ENCODE data around the gene PSD.

PSD gene

DNA sequence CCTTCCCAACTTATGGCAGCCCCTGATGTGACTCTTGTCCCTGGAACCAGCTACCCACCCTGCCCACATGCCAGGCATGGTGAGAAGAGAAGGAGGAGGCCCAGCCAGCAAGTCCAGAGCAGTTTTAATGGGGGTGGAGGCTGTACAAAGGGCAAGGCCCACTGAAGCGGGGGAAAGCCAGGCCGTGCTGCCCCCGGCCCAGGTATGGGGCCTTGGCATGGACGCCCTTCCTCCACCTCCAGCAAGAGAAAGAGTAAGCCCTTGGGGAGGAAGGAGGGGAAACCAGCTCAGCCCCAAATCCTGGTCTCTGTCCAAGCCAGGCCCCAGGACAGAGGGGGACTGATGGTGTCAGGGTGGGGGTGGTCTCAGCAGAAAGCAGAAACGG lies 16.1 kb downstream of the PSD start:
- DNase-seq = no peak

DNA sequence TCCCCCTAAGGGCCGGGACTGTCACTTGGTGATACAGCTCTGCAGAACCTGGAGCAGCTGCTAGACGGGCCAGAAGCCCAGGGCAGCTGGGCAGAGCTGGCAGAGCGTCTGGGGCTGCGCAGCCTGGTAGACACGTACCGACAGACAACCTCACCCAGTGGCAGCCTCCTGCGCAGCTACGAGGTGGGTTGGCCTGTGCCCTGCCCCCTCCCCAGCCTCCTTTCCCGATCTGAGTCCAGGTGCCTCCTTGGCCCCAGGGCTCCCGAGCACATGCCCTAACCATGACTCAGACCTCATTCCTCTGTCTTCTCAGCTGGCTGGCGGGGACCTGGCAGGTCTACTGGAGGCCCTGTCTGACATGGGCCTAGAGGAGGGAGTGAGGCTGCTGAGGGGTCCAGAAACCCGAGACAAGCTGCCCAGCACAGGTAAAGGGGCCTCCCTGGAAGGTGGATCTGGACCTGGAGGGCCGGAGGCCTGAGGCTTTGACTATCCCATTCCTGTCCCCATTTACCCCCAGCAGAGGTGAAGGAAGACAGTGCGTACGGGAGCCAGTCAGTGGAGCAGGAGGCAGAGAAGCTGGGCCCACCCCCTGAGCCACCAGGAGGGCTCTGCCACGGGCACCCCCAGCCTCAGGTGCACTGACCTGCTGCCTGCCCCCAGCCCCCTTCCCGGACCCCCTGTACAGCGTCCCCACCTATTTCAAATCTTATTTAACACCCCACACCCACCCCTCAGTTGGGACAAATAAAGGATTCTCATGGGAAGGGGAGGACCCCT lies 16.7 kb downstream of the PSD start:
- no peak for DNase-seq

DNA sequence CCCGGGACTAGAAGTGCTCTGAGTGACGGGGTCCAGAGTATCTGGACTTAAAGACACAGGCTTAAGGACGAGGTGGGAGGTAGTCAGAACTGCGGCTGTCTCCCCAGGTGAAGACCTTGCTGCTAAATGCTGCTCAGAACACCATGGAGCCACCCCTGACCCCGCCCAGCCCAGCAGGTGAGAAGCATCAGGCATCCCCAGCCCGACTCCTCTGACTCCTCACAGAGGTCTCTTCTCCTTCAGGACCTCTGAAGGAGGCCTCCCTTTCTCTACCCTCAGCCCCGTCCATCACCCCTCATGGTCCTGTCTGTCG lies 17.3 kb downstream of the PSD start:
- DNase-seq = no peak

DNA sequence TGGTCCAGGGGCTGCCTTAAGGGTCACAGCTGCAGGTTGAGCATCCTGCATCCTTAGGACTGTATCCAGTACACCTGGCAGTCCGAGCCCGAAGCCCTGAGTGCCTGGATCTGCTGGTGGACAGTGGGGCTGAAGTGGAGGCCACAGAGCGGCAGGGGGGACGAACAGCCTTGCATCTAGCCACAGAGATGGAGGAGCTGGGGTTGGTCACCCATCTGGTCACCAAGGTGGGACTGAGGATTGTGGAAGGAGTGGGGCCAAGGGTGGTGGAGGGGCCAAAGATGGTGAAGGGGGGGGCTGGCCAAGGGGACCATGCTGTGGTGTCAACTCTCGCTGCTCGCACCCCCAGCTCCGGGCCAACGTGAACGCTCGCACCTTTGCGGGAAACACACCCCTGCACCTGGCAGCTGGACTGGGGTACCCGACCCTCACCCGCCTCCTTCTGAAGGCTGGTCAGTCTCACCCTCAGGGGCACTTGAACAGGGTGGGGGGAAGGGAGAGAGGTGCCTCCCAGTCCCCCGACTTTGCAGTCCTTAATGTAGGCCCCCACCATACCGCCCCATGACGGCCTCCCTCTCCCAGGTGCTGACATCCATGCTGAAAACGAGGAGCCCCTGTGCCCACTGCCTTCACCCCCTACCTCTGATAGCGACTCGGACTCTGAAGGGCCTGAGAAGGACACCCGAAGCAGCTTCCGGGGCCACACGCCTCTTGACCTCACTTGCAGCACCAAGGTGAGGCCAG lies 17.8 kb downstream of the PSD start:
- DNase-seq = no peak

DNA sequence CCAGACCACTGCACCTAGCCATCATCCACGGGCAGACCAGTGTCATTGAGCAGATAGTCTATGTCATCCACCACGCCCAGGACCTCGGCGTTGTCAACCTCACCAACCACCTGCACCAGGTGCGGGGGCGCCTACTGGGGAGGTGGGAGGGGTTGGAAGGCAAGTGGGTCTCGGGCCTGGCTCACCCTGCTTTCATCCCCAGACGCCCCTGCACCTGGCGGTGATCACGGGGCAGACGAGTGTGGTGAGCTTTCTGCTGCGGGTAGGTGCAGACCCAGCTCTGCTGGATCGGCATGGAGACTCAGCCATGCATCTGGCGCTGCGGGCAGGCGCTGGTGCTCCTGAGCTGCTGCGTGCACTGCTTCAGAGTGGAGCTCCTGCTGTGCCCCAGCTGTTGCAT lies 18.5 kb downstream of the PSD start:
- DNase-seq = no peak

DNA sequence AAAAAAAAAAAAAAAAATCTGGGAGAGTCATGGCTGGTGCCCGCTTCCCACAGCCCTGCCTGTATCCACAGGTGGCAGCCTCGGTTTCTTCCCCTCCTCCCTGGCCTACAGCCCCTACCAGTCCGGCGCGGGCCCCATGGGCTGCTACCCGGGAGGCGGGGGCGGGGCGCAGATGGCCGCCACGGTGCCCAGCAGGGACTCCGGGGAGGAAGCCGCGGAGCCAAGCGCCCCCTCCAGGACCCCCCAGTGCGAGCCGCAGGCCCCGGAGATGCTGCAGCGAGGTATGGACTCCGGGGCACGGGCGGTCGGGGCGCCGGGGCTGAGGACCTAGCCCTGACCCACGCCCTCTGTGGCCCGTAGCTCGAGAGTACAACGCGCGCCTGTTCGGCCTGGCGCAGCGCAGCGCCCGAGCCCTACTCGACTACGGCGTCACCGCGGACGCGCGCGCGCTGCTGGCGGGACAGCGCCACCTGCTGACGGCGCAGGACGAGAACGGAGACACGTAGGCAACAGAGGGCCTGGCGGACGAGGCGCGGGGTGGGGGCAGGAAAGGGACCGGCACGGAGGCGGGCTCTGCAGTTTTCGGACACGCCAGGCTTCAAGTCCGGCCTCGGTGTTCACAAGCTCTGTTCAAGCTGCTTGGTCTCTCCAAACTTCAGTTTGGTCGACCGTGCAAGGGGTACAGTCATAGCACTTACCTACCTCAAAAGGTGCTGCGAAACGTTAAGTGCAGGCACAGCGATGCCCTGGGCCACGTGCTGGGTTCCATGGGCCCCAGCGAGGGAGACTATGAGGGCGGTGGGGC lies 19.2 kb downstream of the PSD start:
- no peak for DNase-seq

DNA sequence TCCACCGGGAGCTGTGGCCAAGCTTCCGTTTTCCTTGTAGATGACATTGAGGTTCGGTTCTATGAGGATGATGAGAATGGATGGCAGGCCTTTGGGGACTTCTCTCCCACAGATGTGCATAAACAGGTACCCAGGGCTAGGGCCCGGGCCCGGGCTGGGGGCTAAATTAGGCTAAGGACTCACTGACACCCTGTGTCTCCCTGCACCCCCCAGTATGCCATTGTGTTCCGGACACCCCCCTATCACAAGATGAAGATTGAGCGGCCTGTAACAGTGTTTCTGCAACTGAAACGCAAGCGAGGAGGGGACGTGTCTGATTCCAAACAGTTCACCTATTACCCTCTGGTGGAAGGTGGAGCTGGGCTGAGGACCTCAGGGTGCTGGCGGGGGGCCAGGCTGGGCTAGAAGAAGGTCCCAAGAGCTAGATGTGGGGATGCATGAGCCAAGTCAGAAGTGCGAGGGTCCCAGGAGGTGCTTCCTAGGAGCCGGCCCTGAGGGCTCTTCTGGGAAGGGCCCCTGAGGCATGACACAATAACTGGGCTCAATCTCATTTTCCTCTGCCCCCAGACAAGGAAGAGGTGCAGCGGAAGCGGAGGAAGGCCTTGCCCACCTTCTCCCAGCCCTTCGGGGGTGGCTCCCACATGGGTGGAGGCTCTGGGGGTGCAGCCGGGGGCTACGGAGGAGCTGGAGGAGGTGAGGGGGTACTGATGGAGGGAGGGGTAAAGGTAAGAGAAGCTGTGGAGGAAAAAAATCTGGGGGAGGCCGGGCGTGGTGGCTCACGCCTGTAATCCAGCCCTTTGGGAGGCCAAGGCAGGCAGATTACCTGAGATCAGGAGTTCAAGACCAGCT lies 20.2 kb downstream of the PSD start:
- no peak for DNase-seq

DNA sequence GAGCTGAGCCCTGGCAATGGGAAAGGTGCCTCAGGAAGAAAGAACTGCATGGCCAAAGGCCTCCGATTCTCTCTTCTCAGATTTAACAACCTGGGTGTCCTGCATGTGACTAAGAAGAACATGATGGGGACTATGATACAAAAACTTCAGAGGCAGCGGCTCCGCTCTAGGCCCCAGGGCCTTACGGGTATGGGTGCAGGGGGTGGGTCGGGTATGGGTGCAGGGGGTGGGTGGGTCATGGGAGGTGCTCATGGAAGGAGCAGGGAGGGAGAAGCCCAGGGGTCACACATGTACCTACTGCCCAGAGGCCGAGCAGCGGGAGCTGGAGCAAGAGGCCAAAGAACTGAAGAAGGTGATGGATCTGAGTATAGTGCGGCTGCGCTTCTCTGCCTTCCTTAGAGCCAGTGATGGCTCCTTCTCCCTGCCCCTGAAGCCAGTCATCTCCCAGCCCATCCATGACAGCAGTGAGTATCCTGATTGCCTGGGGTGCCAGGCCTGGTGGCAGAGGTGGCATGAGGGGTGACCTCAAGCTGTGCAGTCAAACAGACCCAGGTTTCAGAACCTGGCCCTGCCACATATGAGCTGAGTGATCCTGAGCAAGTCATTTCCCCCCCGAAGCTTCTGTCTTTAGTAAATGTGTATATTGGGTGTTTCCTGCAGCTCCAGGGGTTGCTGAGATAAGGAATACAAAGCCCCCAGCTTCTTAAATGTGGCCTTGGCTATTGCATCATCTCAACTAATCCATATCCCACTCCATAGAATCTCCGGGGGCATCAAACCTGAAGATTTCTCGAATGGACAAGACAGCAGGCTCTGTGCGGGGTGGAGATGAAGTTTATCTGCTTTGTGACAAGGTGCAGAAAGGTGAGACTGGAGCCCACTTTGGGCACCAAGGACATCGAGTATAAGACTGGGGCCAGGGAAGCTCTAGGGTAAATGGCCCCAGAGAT lies 21.1 kb downstream of the PSD start:
- no peak for DNase-seq

DNA sequence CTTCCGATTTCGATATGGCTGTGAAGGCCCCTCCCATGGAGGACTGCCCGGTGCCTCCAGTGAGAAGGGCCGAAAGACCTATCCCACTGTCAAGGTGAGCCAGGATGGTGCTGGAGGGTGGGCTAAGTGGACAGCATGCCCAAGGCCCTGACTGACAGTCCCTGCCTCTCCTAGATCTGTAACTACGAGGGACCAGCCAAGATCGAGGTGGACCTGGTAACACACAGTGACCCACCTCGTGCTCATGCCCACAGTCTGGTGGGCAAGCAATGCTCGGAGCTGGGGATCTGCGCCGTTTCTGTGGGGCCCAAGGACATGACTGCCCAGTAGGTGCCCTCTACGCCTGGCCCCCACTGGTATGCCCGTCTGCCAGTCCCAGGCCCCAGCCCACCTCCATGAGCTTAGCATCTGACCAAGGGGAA lies 21.8 kb downstream of the PSD start:
- no peak for DNase-seq

DNA sequence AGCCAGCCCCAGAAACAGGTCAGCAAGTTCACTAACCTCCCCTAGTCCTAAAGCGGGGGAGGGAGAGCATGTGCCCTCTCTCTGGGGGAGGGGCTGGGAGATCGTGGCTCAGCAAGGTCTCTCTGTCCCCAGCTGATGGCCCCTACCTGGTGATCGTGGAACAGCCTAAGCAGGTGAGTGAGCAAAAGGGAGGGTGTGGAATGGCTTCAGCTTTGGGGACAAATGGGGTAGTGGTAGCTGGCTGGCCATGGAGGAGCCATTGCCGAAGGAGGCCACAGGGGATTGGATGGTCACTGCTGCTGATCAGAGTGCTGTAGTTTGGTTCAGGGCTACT lies 22.3 kb downstream of the PSD start:
- DNase-seq = no peak

DNA sequence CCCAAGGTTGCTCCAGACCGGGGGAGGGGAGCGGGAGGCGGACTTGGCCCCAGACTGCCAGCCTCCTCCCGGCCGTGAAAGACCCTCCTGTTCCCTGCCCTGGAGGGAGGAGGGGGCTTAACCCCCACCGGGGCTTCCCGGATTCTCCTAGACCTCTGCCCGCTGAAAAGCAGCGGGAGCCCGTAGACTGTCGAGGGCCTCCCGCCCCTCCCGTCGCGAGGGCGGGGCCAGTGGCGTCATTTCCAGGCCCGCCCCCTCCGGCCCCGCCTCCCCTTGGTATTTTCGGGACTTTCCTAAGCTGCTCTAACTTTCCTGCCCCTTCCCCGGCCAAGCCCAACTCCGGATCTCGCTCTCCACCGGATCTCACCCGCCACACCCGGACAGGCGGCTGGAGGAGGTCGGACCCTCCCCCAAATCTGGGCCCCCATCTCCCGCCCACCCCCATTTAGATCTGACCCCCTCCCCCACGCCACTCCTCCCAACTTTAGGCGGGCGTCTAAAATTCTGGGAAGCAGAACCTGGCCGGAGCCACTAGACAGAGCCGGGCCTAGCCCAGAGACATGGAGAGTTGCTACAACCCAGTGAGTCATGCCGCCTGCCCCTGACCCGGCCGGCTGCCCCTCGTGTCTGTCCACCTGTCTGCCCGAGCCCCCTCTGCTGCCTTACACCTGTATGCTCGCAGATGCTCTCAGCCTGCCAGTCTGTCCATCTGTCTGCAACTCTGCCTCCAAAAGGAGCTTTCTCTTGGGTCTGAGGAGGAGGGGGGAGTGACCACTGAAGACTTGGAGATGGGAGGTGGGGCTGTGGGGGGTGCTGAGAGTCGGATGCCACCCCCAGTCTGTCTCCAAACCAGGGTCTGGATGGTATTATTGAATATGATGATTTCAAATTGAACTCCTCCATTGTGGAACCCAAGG lies 22.9 kb downstream of the PSD start, which contains the start of gene NFKB2:
Gene NFKB2 (plus strand): TSS at position 306 of the 917 bp plus-strand sequence. CDS start 255 bp downstream, at position 561.
- DNase-seq = no peak

DNA sequence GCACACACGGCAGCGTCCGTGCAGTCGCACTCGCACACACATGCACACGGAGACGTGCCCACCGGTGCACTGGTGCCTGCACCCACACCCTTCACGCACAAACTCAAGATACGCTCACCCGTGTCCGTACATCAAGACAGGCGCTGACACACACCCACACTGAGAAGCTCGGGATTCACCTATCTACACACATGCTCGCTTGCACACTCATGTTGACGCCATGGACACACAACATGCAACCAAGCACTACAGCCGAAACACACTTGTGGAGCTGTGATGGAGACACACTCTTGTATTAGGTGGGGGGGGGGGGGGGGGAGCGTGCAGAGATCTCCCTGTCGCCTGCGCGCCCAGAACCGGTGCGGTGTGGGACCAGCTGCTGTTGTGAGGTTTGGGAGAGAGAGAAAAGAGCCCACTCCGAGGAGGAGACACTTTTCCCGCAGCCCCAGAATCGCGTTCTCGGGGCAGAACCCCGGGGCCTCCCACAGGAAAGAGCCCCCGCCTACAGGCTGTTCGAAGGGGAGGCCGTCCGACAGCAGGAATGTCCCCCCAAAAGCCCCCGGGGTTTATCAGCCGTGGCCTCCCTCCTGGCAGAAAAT lies 23.7 kb downstream of the PSD start:
- no peak for DNase-seq

DNA sequence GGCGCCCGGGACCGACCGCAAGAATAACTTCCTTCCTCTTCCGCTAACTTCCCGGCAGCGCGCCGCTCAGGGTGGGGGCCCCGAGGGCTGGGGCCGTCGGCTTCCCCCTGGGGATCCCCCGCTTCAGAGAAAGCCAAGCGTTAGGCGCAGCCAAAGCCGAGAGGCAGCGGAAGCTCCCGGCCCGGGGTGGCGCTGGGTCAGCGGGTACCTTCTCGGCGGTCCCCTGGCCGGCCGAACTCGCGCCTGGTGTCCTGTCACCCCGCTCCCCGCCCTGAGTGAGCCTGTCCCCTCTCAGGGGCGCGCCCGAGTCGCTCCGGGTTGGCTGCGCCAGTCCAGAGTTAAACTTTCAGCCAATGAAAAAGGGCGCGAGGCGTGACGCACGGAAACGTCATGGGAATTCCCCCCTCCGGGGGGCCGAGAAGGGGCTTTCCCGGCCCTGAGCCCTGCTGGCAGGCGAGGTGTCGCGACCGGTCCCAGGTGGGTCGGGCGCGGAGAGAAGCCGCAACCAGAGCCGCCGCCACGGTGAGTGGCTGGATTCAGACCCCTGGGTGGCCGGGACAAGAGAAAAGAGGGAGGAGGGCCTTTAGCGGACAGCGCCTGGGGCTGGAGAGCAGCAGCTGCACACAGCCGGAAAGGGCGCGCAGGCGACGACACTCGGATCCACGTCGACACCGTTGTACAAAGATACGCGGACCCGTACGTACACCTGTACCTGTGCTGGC lies 24.3 kb downstream of the PSD start:
- DNase-seq = no peak

DNA sequence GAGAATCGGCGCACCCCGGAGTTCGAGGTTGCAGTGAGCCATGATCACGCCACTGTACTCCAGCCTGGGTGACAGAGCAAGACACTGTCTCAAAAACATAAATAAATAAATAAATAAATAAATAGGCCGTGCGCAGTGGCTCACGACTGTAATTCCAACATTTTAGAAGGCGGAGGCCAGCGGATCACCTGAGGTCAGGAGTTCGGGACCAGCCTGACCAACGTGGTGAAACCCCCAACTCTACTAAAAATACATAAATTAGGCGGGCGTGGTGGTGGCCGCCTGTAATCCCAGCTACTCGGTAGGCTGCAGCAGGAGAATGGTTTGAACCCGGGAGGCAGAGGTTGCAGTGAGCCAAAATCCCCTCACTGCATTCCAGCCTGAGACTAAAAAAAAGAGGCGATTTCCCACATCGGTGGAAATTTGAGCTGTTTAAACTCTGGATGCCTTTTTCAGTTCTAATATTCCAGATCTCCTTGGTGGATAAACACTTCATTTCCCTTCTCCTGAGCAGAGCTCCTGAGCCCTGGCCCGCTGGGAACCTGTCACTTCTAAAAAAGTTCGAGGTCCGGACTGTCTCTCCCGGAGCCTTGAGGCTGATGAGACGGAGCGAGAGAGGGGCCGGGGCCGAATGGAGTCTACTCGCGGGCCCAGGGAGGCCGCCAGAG lies 25.0 kb downstream of the PSD start:
- DNase-seq = no peak

DNA sequence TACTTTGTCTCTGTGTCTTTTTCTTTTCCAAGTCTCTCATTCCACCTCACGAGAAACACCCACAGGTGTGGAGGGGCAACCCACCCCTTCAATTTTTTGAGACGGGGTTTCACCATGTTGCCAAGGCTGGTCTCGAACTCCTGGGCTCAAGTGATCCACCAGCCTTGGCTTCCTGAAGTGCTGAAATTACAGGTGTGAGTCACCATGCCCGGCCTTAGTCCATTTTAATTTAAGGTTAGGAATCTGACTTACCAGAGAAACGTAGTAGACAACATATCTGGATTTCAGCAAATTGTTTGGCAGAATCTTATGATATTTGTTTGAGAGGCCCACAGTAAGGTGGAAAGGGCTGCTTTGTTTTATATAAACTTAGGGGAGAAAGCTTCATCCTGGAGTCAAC lies 26.3 kb downstream of the PSD start:
- no peak for DNase-seq

DNA sequence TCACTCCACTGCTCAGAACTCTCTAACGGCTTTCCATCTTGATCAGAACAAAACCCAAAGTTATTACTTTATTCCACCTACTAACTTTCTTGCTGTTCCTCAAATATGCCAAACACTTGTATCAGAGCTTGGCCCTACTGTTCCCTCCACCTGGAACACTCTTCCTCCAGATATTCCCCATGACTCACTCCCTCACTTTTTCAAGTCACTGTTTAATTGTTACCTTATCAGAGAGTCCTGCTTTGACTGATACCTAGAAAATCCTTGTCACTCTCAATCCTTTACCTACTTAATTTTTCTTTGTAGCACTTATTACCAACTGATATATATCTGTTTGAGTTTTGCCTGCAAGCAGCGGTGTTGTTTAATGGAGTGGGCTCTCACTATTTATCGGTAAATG lies 28.7 kb downstream of the PSD start:
- no peak for DNase-seq

DNA sequence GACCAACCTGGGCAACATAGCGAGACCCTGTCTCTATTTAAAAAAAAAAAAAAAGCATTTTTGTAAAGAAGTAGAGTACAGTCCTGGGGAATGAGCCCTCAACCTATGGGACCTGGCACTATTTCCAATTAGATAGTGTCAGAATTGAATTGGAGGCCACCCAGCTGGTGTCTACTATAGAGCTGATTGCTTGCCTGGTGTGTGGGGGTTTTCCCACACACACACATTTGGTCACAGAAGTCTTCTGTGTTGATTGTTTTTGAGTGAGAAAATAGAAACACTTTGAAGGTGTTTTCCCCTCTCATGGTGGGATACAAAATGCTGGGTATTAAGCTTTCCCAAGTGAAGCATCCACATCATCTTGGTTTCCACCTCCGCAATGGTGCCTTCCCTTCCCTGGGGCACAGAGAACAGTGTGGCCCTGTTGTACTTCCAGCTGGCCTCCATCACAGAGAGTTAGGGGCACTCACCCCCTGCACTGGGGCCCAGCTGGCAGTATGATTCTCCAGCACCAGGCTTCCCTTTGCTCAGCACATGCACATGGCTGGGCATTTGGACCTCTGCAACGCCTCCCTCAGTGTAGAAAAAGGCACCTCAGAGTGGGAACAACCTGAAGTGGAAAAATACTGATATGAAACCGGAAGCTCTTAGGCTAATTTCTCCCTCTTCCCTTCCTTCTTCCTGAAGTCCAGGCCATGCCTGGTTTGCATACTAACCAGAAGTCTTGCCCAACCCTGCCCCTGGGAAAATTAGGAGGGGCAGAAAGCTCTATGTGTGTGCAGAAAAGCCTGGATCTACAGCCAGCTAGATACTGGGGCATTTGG lies 33.8 kb downstream of the PSD start:
- no peak for DNase-seq

DNA sequence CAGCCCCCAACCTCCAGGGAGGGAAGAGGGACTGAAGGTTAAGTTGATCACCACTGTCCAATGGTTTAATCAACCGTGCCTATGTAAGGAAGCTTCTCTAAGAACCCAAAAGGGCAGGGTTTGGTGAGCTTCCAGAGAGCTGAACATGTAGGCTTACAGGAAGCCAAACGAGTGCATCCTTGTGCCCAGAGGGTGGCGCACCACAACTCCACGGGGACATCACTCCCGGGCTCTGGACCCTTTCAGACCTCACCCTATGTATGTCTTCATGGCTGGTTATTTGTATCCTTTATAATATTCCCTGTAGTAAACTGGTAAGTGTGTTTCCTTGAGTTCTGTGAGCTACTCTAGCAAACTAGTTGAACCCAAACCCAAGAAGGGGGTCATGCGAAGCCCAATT lies 34.5 kb downstream of the PSD start:
- no peak for DNase-seq

Data from NCI-H2029 treated with DMSO at 0.1 percent for 48 hours (cell line).